CD4-positive, alpha-beta T cell treated with Interleukin-6 at 100 ng/mL for 8 hours (primary cell): ENCODE results near the gene SNX25.
"Not testable (repeated sequence)": the region's sequence is repeated elsewhere in the genome, so short reads cannot be mapped to it uniquely, and the experiment has no call there.

Experiments used
- DNase-seq: peaks from one replicate; pipeline ENCODE4 v3.0.0-alpha.2; 2020; ENCODE audit warnings: mixed read lengths, low spot score

SNX25 gene

DNA sequence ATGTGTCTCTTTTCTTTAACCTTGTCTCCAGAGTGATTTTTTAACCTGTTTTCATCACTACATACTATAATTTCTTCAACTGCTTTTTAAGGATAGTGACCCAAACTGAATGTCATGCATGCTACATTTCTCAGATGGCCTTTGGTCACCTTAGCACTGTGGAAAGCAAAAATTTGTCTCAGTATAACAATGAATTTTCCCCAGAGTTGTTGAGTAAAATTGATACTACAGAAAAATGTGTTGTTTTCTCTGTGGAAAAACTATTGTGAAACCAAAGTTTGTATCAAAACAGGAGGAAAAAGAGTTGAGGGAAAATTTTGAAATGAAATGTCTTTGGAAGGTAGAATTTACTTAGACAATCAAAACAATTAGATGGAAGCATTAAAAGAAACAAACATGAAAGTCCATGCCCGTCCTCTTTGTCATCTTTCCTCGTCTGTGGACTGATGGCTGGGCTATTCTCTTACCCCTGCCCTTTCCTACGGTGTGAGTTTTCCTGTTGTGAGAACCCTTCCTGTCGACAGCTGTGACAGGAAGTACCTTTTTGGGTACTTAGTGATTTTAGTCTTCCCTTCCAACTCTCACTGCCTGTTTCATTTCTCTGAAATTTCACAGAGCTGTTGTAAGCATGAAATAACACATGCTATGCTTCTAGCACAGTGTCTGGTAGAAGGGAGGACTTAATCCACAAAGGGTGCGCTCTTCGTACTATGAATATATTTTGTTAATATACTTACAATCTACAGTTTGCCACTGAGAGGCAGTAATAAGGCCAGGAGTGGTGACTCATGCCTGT, 135.5 kb downstream of the SNX25 start:
- no peak for DNase-seq

- DNase-seq, result no peak
Measured at GRCh38 chr4:185346975-185347601, 137.7 kb downstream of the SNX25 start.

DNA sequence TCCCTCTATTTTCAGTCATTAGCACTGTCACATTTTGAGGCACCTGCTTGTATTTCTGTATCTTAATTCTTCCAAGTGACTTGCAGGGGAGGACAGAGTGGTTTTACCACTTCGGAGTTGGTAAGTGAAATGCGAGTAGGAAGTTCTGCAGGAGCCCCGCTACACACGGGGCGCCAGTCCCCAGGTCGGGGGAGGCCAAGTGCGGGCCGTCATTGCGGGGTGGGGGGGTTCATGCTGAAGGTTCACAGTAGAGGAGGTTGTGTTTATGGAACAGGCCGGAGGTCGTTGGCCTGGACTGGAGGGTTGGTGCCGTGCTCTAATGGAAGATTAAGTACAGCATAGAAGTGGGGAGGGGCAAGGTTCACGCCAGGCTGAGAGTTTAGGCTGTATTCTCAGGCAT, 142.3 kb downstream of the SNX25 start:
- no peak for DNase-seq

DNA sequence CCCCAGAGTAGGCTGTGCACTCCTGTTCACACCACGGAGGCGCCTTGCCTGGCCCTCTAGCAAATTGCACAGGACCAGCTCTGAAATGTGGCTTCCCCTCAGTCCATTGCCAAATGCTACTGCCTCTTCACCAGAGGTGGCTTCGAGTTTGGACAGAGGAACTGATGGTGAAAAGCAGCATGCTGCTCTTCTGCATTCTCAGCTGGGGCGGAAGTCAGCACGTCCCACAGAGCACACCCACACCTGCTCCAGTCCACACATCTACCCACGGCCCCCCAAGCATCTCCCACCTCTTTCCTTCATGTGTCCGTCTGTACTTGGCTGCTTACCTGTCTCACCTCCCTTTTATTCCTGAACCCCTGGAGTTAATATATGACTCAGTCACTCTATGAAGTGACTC, 142.8 kb downstream of the SNX25 start:
- DNase-seq, result no peak

GRCh38 chr4:185352741-185353140, 143.3 kb downstream of the SNX25 start:
- DNase-seq, result no peak

DNA sequence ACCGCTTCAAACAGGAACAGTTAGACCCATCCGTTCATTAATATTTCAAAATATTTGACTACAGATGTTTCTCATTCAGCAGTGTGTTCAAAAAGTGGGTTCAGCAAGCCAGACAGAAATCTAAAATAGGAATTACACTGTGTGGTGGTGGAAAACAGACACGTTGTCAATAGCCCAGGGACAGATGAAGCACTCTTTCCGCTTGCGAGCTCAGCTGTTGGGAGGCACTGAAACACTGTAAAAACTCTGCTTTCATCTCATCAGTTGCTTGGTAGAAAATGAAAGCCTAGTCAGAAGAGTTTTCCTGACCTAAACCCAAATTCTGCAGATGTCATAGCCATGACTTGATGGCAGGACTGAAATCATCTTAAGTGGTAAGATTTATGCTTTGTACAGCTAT, 147.8 kb downstream of the SNX25 start:
- DNase-seq, result no peak

- DNase-seq, result no peak
Measured at GRCh38 chr4:185357733-185358440, 148.5 kb downstream of the SNX25 start.

DNA sequence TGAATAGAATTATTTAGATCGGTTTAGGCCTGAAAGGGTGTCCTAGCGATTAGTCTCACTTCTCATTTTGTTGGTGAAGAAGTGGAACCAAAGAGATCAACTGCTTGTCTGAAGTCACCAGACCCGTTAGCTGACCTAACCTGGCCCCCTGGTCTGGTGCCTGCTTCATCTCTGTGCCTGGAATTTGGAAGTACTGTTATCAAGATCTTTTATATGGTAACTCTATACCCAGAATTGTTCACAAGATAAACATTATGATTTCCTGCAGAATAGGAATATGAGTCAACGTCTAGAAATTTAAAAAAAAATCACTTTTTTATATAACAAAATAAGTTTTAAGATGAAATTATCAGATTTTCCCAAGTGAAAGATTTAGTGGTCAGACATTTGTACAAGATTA, 149.1 kb downstream of the SNX25 start:
- DNase-seq, result no peak

DNA sequence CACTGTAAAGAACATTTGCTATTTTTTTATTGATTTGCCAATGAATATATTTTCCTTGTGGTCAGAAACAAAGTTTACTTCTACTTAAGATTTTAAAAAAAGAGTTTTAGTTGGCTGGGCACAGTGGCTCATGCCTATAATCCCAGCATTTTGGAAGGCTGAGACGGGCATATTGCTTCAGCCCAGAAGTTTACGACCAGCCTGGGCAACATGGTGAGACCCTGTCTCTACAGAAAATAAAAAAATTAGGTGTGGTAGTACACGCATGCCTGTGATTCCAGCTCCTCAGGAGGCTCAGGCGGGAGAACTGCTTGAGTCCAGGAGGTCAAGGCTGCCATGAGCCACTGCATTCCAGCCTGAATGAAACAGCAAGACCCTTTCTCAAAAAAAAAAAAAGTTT, 149.6 kb downstream of the SNX25 start:
- no peak for DNase-seq

- no peak for DNase-seq
Measured at GRCh38 chr4:185359767-185360446, 150.5 kb downstream of the SNX25 start.

DNA sequence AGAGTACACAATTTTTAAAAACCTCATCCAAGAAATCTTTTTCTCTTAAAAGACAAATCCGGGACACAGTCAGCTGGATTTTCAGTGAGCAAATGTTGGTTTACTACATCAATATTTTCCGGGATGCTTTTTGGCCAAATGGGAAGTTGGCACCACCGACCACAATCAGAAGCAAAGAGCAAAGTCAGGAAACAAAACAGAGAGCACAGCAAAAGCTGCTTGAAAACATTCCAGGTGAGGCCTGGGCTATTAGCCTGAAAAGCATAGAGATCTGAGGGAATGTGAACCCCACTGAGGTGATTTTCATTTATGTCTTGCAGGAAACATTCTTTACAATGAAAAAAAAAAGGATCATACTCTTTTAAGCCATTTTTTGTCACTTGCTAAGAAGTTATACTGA, 152.5 kb downstream of the SNX25 start:
- no peak for DNase-seq

DNA sequence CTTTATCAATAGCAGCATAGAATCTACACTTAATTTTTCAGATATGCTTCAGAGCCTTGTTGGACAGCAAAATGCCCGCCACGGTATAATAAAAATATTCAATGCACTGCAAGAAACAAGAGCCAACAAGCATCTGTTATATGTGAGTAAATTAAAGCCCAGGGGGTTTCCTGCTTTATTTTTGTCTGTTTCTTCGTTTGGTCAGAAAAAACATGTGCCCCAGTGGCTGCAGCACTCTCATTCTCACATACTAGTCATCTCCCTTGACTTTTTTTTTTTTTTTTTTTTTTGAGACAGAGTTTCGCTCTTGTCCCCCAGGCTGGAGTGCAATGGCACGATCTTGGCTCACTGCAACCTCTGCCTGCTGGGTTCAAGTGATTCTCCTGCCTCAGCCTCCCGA, 153.2 kb downstream of the SNX25 start:
- not testable (repeated sequence) for DNase-seq

DNA sequence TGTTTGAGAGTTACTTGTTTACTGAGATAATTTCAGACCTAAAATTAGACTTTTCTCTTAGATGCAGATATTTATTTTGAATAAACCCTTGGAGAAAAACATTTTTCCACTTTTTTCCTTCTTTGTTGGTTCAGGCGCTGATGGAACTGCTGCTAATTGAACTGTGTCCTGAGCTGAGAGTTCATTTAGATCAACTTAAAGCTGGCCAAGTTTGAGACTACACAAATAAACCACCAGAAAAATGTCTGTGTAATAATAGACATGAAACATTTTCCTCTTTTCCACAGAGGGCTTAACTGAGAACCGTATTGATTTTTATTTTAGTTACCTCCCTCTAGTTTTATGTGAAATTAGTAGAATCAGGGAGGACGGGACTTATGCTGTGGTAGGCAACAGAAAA, 153.9 kb downstream of the SNX25 start:
- no peak for DNase-seq

GRCh38 chr4:185364886-185365285, 155.5 kb downstream of the SNX25 start:
- DNase-seq, result no peak

GRCh38 chr4:185369731-185370130, 160.3 kb downstream of the SNX25 start:
- DNase-seq, result no peak

GRCh38 chr4:185370268-185370949, 161.0 kb downstream of the SNX25 start:
- no peak for DNase-seq

GRCh38 chr4:185371702-185372101, 162.3 kb downstream of the SNX25 start:
- DNase-seq, result no peak

DNA sequence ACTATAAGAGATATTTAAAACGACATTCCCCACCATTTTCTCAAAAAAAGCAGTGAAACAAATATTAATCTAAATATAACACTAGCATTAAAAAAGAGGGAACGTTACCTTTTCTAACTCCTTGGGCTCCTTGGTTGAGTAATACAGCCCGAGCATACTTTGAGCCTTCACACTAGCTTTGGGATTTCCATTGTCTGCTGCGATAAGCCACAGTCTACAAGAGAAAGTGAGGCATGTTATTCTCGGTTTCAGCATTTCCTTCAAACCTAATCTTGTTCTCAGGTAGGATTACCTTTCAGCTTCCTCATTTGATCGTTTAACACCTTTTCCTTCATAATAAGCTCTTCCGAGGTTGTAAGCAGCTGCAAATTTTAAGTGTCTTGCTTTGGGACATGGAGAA, 164.6 kb downstream of the SNX25 start:
- DNase-seq, result no peak

DNA sequence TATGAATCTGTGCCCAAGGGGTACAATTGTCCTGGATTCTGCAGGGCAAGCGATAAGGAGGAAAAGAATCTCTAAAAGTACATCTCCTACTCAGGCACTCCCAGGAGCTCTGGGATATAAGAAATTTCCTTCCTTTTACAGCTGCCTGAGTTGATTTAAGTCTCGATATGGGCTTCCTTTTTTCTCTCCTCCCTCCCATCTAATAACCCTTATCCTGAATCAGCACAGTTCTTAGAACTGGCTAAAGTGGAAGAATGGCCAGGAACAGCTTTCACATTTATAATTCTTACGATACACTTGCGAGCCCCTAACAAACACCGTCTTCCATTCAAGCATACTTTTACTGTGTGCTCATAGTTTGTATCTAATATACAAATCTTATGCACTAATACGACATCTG, 165.2 kb downstream of the SNX25 start:
- DNase-seq, result no peak

DNA sequence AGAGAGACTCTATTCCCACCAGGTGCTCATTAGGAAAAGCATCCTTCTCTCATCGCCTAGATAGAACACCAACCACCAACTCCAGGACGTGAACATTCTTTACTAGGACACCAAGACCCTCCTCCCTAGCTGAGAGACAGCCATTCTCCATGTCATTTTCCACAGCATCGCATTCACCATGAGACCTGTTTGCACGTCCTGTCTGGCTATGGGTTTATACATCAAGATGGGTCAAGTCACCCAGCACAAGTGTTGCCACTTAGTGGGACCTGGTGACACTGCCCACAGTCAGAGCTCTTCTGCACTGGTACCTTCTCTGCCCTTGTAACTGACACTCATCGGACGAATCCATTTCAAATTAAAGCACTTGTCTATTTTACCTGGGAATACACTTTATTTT, 168.9 kb downstream of the SNX25 start:
- DNase-seq, result no peak

DNA sequence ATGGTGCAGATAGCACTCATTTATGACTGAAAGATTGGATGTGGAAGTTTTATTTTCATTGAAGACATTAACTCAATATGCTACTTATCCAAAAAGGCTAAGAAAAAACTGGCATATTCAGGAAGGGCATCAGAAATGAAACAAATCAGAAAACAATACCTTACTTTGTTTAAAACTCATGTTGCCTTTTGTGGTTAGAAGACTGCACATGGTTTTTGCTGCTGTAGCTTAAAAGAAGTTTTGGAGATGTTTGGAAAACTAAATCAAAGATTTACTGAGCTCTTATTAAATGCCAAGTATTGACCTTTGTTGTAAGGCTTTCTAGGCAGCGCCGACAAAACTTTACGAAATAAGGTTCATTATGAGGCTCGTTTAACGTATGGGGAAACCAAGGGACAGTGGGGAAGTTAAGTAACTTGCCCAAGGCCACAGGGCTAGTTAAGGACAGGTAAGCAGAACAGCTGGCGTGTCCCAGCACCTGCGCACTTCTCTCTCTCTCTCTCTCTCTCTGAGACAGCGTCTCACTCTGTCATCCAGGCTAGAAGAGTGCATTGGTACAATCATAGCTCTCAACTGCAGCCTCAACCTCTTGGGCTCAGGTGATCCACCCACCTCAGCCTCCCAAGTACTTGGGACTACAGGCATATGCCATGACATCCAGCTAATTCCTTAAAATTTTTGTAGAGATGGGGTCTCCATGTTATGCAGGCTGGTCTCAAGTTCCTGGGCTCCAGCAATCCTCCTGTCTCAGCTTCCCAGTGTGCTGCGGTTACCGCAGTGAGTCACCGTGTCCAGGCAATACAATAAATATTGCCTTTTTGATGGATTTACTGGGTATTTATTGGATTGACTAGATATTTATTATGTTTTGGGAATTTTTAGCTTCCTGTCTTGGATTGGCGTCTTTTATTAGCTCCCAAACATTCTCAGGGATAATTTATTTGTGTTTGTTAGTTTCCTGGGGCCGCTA, 170.2 kb downstream of the SNX25 start:
- DNase-seq, result no peak
